Erythroblast (primary cell): ENCODE measurements around the gene PIGM.

Source experiments
- GATA1 ChIP-seq: IDR thresholded peaks from 2 replicates; pipeline ENCODE4 v1.6.1; 2011; ENCODE audit warnings: low read depth, mild to moderate bottlenecking, control low read depth, low read length, moderate library complexity
- POLR2A ChIP-seq: IDR thresholded peaks from 2 replicates; pipeline ENCODE4 v1.6.1; 2011; ENCODE audit warnings: mild to moderate bottlenecking, low read length

DNA sequence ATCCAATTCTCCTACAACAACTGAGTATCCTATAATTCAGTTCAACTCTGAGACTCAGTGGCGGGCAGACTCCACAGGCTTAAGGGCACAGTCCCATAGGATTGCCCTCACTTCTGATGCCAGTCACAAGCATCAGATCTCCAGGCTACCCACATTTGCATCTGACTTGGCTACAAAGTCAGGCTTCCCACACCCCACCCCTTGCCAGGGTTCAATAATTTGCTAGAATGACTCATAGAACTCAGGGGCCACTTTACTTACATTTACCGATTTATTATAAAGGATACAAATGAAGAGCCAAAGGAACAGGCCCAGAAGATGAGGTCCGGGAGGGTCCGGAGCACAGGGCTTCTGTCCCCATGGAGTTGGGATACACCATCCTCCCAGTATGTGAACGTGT lies 41.8 kb downstream of the PIGM start:
- TF ChIP-seq POLR2A: no peak
- no peak for TF ChIP-seq GATA1
